Caco-2 (cell line): ENCODE measurements around the gene SH2D4B. TPM values are rescaled to one million over a fixed set of nuclear protein-coding genes. Genes with fewer than 3 reads are reported as not detected.

ENCODE experiments used
- BruUV-seq: library from RNA; stranded (reverse); fragments of 400-500 nt; replicated peaks from 2 replicates; lab custom pipeline; 2021; lab: Mats Ljungman, UMichigan
- CTCF ChIA-PET: fragments of 300-600 bp; sonication (Branson Sonifier 250); formaldehyde crosslinking; loops from one replicate; lab custom pipeline; 2022; ENCODE audit warnings: antibody characterized with exemption; lab: Charles Lee
- POLR2A ChIA-PET: fragments of 300-600 bp; sonication (Branson Sonifier 250); formaldehyde crosslinking; loops from one replicate; lab custom pipeline; 2022; ENCODE audit warnings: antibody characterized with exemption; lab: Charles Lee
- DNase-seq, 2 experiments: peaks; one replicate each; pipeline versions ENCODE4 v3.0.0 to v3.0.0-alpha.2; 2020 to 2022
- H3K27me3 ChIP-seq: replicated peaks from 2 replicates; pipeline ENCODE4 v1.6.0; 2011; ENCODE audit warnings: low read length; ENCODE audit not compliant: control insufficient read depth, insufficient read depth
- H3K36me3 ChIP-seq: 2 replicates; pipeline ENCODE4 v1.5.1; 2011; ENCODE audit warnings: low read length; ENCODE audit not compliant: control insufficient read depth, insufficient read depth
- H3K4me1 ChIP-seq: fragments of 250-450 bp; sonication (Bioruptor Pico); 2 replicates; pipeline ENCODE4 v1.5.1; 2020; ENCODE audit warnings: mild to moderate bottlenecking
- H3K4me3 ChIP-seq: 2 replicates; pipeline ENCODE4 v1.5.1; 2011; ENCODE audit warnings: low read depth, mild to moderate bottlenecking, control low read depth, low read length
- H3K9me3 ChIP-seq: fragments of 250-450 bp; sonication (Bioruptor Pico); 2 replicates; pipeline ENCODE4 v1.5.1; 2020; ENCODE audit warnings: mild to moderate bottlenecking, moderate library complexity
- H3K27ac Mint-ChIP-seq: one replicate; pipeline ENCODE4 v1.8.0; 2022; ENCODE audit warnings: mixed read lengths; ENCODE audit not compliant: unreplicated experiment
- H3K27me3 Mint-ChIP-seq: one replicate; pipeline ENCODE4 v1.8.0; 2022; ENCODE audit warnings: mixed read lengths; ENCODE audit not compliant: insufficient read depth, unreplicated experiment
- H3K36me3 Mint-ChIP-seq: one replicate; pipeline ENCODE4 v1.8.0; 2022; ENCODE audit warnings: mild to moderate bottlenecking, mixed read lengths; ENCODE audit not compliant: insufficient read depth, unreplicated experiment
- H3K4me1 Mint-ChIP-seq: one replicate; pipeline ENCODE4 v1.8.0; 2022; ENCODE audit warnings: low read depth, mixed read lengths; ENCODE audit not compliant: unreplicated experiment
- H3K4me3 Mint-ChIP-seq: one replicate; pipeline ENCODE4 v1.8.0; 2022; ENCODE audit warnings: mild to moderate bottlenecking, moderate library complexity, mixed read lengths; ENCODE audit not compliant: unreplicated experiment
- H3K9me3 Mint-ChIP-seq: one replicate; pipeline ENCODE4 v1.8.0; 2022; ENCODE audit warnings: mixed read lengths; ENCODE audit not compliant: unreplicated experiment
- CTCF ChIP-seq, 2 experiments: fragments of 200-600 bp in 1 of 2; IDR thresholded peaks; 1 replicate in 1 of 2; 2 replicates in 1 of 2; pipeline versions ENCODE4 v1.5.1 to v1.8.0; 2011 to 2022; ENCODE audit warnings: antibody characterized with exemption in 1 of 2, control low read depth in 1 of 2, inconsistent platforms in 1 of 2, low read depth in 1 of 2, low read length in 1 of 2, mild to moderate bottlenecking in 1 of 2, moderate library complexity in 1 of 2; ENCODE audit not compliant: insufficient read depth in 1 of 2, severe bottlenecking in 1 of 2, unreplicated experiment in 1 of 2
- intact Hi-C: fragments of 100-400 bp; cut with micrococcal nuclease; formaldehyde crosslinking; loops from one replicate; pipeline ENCODE4 v1.10.0; 2022; ENCODE audit not compliant: unreplicated experiment
- total RNA-seq: library from RNA; stranded (reverse); gene quantifications from 2 replicates; pipeline ENCODE4 v1.2.3, GENCODE V29; 2022

The SH2D4B gene
- total RNA-seq, 1 experiment from 2014 or later, result 0.23 TPM

DNA sequence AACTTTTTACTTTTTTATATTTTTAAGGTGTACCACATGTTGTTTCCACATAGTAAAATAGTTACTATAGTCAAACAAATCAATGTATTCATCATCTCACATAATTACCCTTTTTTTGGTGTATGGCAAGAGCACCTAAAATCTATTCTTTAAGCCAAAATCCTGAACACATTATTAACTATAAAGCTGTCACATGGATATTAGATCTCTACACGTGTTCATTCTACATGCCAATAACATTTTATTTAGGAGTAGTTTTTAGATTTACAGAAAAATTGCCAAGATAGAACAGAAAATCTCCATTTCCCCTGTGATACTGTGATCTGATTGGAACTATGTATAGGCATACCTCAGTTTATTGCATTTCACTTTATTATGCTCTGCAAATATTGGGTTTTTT is 137.1 kb downstream of the SH2D4B start:
- no peak for DNase-seq
- ChIA-PET CTCF (no interaction called here), POLR2A (no interaction called here)
- Histone ChIP-seq H3K9me3 (no peaks in the 10 kb centered on the region), H3K4me3 (no peak overlapping the region), H3K4me1 (no peaks in the 10 kb centered on the region), H3K27me3 (no peaks in the 10 kb centered on the region), H3K36me3 (no peaks in the 10 kb centered on the region)
- Mint-ChIP-seq H3K36me3 (no peaks in the 10 kb centered on the region), H3K9me3 (peaks cover 10% of the 10 kb centered on the region), H3K27ac (no peak overlapping the region), H3K4me1 (no peaks in the 10 kb centered on the region), H3K27me3 (no peaks in the 10 kb centered on the region), H3K4me3 (no peak overlapping the region)
- no TSS peak for BruUV-seq
- TF ChIP-seq CTCF (IDR thresholded peaks at IDR 0.05; ENCODE audit: insufficient read depth in 1 of 2, low read depth in 1 of 2, low read length in 1 of 2, severe bottlenecking in 1 of 2, unreplicated experiment in 1 of 2), result no peak
- intact Hi-C loops, result no loop called here

GRCh38 chr10:80681142-80681541 is 143.4 kb downstream of the SH2D4B start:
- BruUV-seq, result no TSS peak
- Mint-ChIP-seq H3K9me3 (peaks cover 10% of the 10 kb centered on the region), H3K27ac (no peak overlapping the region), H3K4me3 (no peak overlapping the region), H3K36me3 (no peaks in the 10 kb centered on the region), H3K27me3 (no peaks in the 10 kb centered on the region), H3K4me1 (peaks cover 14% of the 10 kb centered on the region)
- H3K4me3 ChIP-seq, result no peak overlapping the region
- H3K27me3 ChIP-seq, result no peaks in the 10 kb centered on the region
- TF ChIP-seq CTCF (IDR thresholded peaks at IDR 0.05; ENCODE audit: insufficient read depth in 1 of 2, low read depth in 1 of 2, low read length in 1 of 2, severe bottlenecking in 1 of 2, unreplicated experiment in 1 of 2), result no peak
- no peak for DNase-seq
- CTCF ChIA-PET, result no interaction called here
- no peaks in the 10 kb centered on the region for H3K9me3 ChIP-seq
- H3K4me1 ChIP-seq, result peaks cover 10% of the 10 kb centered on the region
- POLR2A ChIA-PET, result no interaction called here
- intact Hi-C loops, result no loop called here
- no peaks in the 10 kb centered on the region for H3K36me3 ChIP-seq

- H3K4me3 Mint-ChIP-seq, result no peak overlapping the region
- H3K27me3 Mint-ChIP-seq, result no peaks in the 10 kb centered on the region
- no TSS peak for BruUV-seq
- CTCF ChIA-PET, result no interaction called here
- TF ChIP-seq CTCF (IDR thresholded peaks at IDR 0.05; ENCODE audit: insufficient read depth in 1 of 2, low read depth in 1 of 2, low read length in 1 of 2, severe bottlenecking in 1 of 2, unreplicated experiment in 1 of 2), result no peak
- H3K4me1 Mint-ChIP-seq, result peaks cover 15% of the 10 kb centered on the region
- peaks cover 10% of the 10 kb centered on the region for H3K4me1 ChIP-seq
- no peaks in the 10 kb centered on the region for H3K36me3 ChIP-seq
- H3K4me3 ChIP-seq, result no peak overlapping the region
- POLR2A ChIA-PET, result no interaction called here
- intact Hi-C loops, result no loop called here
- H3K9me3 ChIP-seq, result no peaks in the 10 kb centered on the region
- no peaks in the 10 kb centered on the region for H3K27me3 ChIP-seq
- H3K27ac Mint-ChIP-seq, result no peak overlapping the region
- no peaks in the 10 kb centered on the region for H3K9me3 Mint-ChIP-seq
- DNase-seq, result peak in 1 of 2 experiments; percentile 30
- no peaks in the 10 kb centered on the region for H3K36me3 Mint-ChIP-seq
These were observed 146.6 kb downstream of the SH2D4B start for GRCh38 chr10:80684259-80684658.
